Measurements from ENCODE around the gene ABHD2. TPM values are rescaled to one million over a fixed set of nuclear protein-coding genes. Genes with fewer than 3 reads are reported as not detected.
"Not testable (repeated sequence)": the region's sequence is repeated elsewhere in the genome, so short reads cannot be mapped to it uniquely, and the experiment has no call there.

ABHD2 gene
- total RNA-seq, 2 experiments from 2014 or later: 41.5 to 52.1 TPM

DNA sequence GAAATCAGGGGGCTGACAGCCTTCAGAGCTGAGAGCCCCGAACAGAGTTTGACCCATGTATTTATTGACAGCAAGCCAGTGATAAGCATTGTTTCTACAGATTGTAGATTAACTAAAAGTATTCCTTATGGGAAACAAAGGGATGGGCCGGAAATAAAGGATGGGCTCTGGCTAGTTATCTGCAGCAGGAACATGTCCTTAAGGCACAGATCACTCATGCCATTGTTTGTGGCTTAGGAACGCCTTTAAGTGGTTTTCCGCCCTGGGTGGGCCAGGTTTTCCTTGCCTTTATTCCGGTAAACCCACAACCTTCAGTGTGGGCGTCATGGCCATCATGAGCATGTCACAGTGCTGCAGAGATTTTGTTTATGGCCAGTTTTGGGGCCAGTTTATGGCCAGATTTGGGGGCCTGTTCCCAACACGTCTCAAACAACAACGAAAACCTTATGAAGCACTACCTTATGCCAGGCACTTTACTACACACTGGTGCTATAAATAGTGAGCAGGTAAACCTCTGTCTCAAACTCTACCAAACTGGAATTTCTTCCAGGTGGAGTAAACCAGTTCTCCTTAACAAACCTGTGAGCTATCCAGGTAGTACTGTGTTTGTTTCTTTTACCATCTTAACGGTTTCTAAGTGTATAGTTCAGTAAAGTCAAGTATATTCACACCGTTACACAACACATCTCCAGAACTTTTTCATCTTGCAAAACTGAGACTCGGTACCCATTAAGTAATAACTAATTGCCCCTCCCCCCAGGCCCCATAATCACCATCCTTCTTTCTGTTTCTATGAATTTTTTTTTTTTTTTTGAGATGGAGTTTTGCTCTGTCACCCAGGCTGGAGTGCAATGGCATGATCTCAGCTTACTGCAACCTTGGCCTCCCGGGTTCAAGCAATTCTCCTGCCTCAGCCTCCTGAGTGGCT is 151.9 kb downstream of the ABHD2 start:
- POLR2A ChIA-PET; H3K4me3 Mint-ChIP-seq; H3K9me3 Mint-ChIP-seq (ENCODE audit: low read depth); DNase-seq; H3K27me3 Mint-ChIP-seq; ATAC-seq; H3K27ac Mint-ChIP-seq: not testable (repeated sequence)
- H3K36me3 Mint-ChIP-seq (ENCODE audit: low read depth): peaks cover 14% of the 10 kb centered on the region
- CTCF ChIA-PET: interaction anchor here (0.8 to 1.5 kb wide), 2 partner anchors 26 to 53 kb away, joined by 3 to 7 read pairs; no protein-coding TSS in a partner anchor
- peaks cover 11% of the 10 kb centered on the region for H3K4me1 Mint-ChIP-seq
- intact Hi-C loops (cut with DNase I, micrococcal nuclease): loop anchor here in 1 of 2 experiments (5.0 to 10.0 kb wide), 3 partner anchors 328 to 618 kb away; partner anchors contain the start of genes AEN, MFGE8 and TICRR

GRCh38 chr15:89243046-89243690 is 154.9 kb downstream of the ABHD2 start:
- intact Hi-C loops (cut with DNase I, micrococcal nuclease): loop anchor here (1.0 to 10.0 kb wide), 6 partner anchors 36 to 697 kb away; partner anchors contain the start of genes AEN (in 1 of the 2), DET1 (in 1 of the 2), HAPLN3 (in 1 of the 2) and MFGE8 (in 1 of the 2)
- no peaks in the 10 kb centered on the region for H3K27me3 Mint-ChIP-seq
- peak overlapping the region; percentile 93 for H3K4me3 Mint-ChIP-seq
- H3K9me3 Mint-ChIP-seq (ENCODE audit: low read depth): no peaks in the 10 kb centered on the region
- H3K27ac Mint-ChIP-seq: peak overlapping the region; percentile 93
- H3K4me1 Mint-ChIP-seq: peaks cover 29% of the 10 kb centered on the region
- CTCF ChIA-PET: interaction anchor here (0.6 to 2.4 kb wide), 6 partner anchors 36 to 115 kb away, joined by 3 to 10 read pairs (median 5); no protein-coding TSS in a partner anchor
- DNase-seq: no peak
- H3K36me3 Mint-ChIP-seq (ENCODE audit: low read depth): peaks cover 37% of the 10 kb centered on the region
- no peak for ATAC-seq
- POLR2A ChIA-PET: no interaction called here

- Mint-ChIP-seq H3K9me3 (ENCODE audit: low read depth) (no peaks in the 10 kb centered on the region), H3K27me3 (no peaks in the 10 kb centered on the region), H3K4me3 (peak within 1 kb of the TSS; percentile 93), H3K27ac (peak within 1 kb of the TSS; percentile 93), H3K4me1 (peaks cover 29% of the 10 kb centered on the region), H3K36me3 (ENCODE audit: low read depth) (peaks cover 45% of the 10 kb centered on the region)
- intact Hi-C loops (cut with DNase I, micrococcal nuclease): loop anchor here (1.0 to 10.0 kb wide), 11 partner anchors 37 to 698 kb away; partner anchors contain the start of genes POLG (in 2 of the 2), ABHD2 (in 1 of the 2), AEN (in 1 of the 2) and DET1 (in 1 of the 2)
- DNase-seq: peak; percentile 98
- CTCF ChIA-PET: interaction anchor here (0.6 to 1.8 kb wide), 10 partner anchors 37 to 156 kb away, joined by 3 to 10 read pairs (median 3); partner anchors contain the start of gene ABHD2
- POLR2A ChIA-PET: no interaction called here
- ATAC-seq: peak; percentile 96
Observed at GRCh38 chr15:89243691-89244573, 155.7 kb downstream of the ABHD2 start, which contains the start of gene FANCI. Gene FANCI (plus strand): TSS chr15:89243979. CDS start chr15:89247648, 3,669 bp downstream.

DNA sequence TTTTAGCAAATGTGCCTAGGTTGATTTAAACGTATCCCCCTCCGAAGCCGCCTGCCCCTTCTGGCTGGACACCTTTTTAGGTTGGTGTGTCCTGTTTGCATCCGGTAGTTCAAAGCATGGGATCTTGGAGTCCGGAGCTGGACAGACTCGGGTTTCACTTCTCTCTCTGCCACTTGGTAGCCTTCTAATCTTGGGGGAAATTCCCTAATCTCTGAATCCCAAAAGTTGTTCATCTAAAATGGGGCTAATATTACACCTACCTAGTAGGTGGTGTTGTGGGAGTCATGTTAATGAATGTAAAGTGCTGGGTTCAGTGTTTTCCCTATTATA is 156.3 kb downstream of the ABHD2 start:
- CTCF ChIA-PET: interaction anchor here (0.6 to 1.8 kb wide), 8 partner anchors 38 to 1252 kb away, joined by 3 to 10 read pairs (median 4); partner anchors contain the start of gene ABHD2
- H3K27ac Mint-ChIP-seq: peak overlapping the region; percentile 93
- ATAC-seq (no peak), DNase-seq (no peak)
- no peaks in the 10 kb centered on the region for H3K27me3 Mint-ChIP-seq
- H3K36me3 Mint-ChIP-seq (ENCODE audit: low read depth): peaks cover 49% of the 10 kb centered on the region
- H3K4me3 Mint-ChIP-seq: peak overlapping the region; percentile 93
- intact Hi-C loops (cut with DNase I, micrococcal nuclease): loop anchor here (1.0 to 10.0 kb wide), 8 partner anchors 66 to 622 kb away; partner anchors contain the start of genes POLG (in 2 of the 2), ABHD2 (in 1 of the 2), AEN (in 1 of the 2) and MFGE8 (in 1 of the 2)
- H3K9me3 Mint-ChIP-seq (ENCODE audit: low read depth): no peaks in the 10 kb centered on the region
- POLR2A ChIA-PET: interaction anchor here (1.0 kb wide), 1 partner anchor 47 kb away, joined by 3 read pairs; no protein-coding TSS in a partner anchor
- H3K4me1 Mint-ChIP-seq: peaks cover 29% of the 10 kb centered on the region

DNA sequence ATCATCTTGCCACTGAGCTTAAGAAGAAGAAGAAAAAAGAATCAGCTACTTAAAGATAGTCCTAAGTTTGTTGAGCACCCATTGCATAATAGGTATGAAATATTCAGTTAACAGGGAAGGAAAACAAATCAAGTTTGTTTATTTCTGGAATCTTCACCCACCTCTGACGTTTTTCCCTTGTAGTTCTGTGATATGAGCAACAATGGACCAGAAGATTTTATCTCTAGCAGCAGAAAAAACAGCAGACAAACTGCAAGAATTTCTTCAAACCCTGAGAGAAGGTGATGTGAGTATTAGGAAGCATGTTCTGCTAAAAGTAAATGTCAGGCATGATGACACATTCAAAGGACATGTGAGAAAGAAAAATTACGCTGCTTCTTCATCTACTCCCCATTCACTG is 159.2 kb downstream of the ABHD2 start:
- intact Hi-C loops (cut with DNase I, micrococcal nuclease): loop anchor here in 1 of 2 experiments (10.0 kb wide), 1 partner anchor 327 kb away; the partner anchor contains the start of gene TICRR
- H3K36me3 Mint-ChIP-seq (ENCODE audit: low read depth): peaks cover 63% of the 10 kb centered on the region
- no peak overlapping the region for H3K4me3 Mint-ChIP-seq
- peaks cover 29% of the 10 kb centered on the region for H3K4me1 Mint-ChIP-seq
- no peak for DNase-seq
- H3K27me3 Mint-ChIP-seq: no peaks in the 10 kb centered on the region
- no peak for ATAC-seq
- no peaks in the 10 kb centered on the region for H3K9me3 Mint-ChIP-seq (ENCODE audit: low read depth)
- H3K27ac Mint-ChIP-seq: no peak overlapping the region
- CTCF ChIA-PET: interaction anchor here (2.1 kb wide), 1 partner anchor 111 kb away, joined by 7 read pairs; no protein-coding TSS in a partner anchor
- POLR2A ChIA-PET: no interaction called here

GRCh38 chr15:89248584-89248983 is 160.3 kb downstream of the ABHD2 start:
- H3K27ac Mint-ChIP-seq: no peak overlapping the region
- H3K9me3 Mint-ChIP-seq (ENCODE audit: low read depth): no peaks in the 10 kb centered on the region
- H3K4me3 Mint-ChIP-seq: no peak overlapping the region
- intact Hi-C loops (cut with DNase I, micrococcal nuclease): loop anchor here in 1 of 2 experiments (2.0 to 10.0 kb wide), 2 partner anchors 14 to 326 kb away; partner anchors contain the start of gene TICRR
- peaks cover 70% of the 10 kb centered on the region for H3K36me3 Mint-ChIP-seq (ENCODE audit: low read depth)
- ChIA-PET POLR2A (no interaction called here), CTCF (interaction anchor here (1.2 kb wide), 2 partner anchors 12 to 42 kb away, joined by 3 to 5 read pairs; no protein-coding TSS in a partner anchor)
- peaks cover 23% of the 10 kb centered on the region for H3K4me1 Mint-ChIP-seq
- ATAC-seq: no peak
- H3K27me3 Mint-ChIP-seq: no peaks in the 10 kb centered on the region
- DNase-seq: no peak

DNA sequence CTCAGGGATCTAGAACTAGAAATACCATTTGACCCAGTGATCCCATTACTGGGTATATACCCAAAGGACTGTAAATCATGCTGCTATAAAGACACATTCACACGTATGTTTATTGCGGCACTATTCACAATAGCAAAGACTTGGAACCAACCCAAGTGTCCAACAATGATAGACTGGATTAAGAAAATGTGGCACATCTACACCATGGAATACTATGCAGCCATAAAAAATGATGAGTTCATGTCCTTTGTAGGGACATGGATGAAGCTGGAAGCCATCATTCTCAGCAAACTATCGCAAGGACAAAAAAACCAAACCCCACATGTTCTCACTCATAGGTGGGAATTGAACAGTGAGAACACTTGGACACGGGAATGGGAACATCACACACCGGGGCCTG is 161.9 kb downstream of the ABHD2 start:
- Mint-ChIP-seq H3K4me1 (peaks cover 18% of the 10 kb centered on the region), H3K36me3 (ENCODE audit: low read depth) (peaks cover 64% of the 10 kb centered on the region)
- CTCF ChIA-PET; H3K4me3 Mint-ChIP-seq; POLR2A ChIA-PET; intact Hi-C loops (cut with DNase I, micrococcal nuclease); H3K27ac Mint-ChIP-seq; ATAC-seq; H3K9me3 Mint-ChIP-seq (ENCODE audit: low read depth); H3K27me3 Mint-ChIP-seq; DNase-seq: not testable (repeated sequence)

Other genes with a start within 250 kb of the ABHD2 start
- 10 to 100 TPM; 53.9 to 64.1 TPM for gene HAPLN3, start 192.9 kb upstream of the ABHD2 start, total RNA-seq
- gene MFGE8, start 175.1 kb upstream of the ABHD2 start, total RNA-seq: 10 to 100 TPM; 17.0 to 18.6 TPM
- not detected for gene RLBP1, start 133.1 kb downstream of the ABHD2 start, total RNA-seq
- gene FANCI, start 155.5 kb downstream of the ABHD2 start, total RNA-seq: 100 to 1,000 TPM; 150 to 199 TPM
- gene POLG, start 246.4 kb downstream of the ABHD2 start, total RNA-seq: 10 to 100 TPM; 63.2 to 80.4 TPM

Data from activated CD4-positive, alpha-beta T cell treated with anti-CD3 and anti-CD28 coated beads for 36 hours (primary cell).